Fibroblast of lung (primary cell): Measurements from ENCODE around the gene OPA3. TPM values are rescaled to one million over a fixed set of nuclear protein-coding genes. Genes with fewer than 3 reads are reported as not detected.

Source experiments
- DNase-seq, 2 donors: peaks; one replicate each; pipeline versions ENCODE4 v3.0.0 to v3.0.0-alpha.2; 2010; ENCODE audit warnings: low read depth in 2 of 2
- H2AFZ ChIP-seq: 2 replicates; pipeline ENCODE4 v1.5.1; 2012; ENCODE audit warnings: low read length, control low read depth, inconsistent platforms
- H3K27ac ChIP-seq: 2 replicates; pipeline ENCODE4 v1.5.1; 2011; ENCODE audit warnings: low read length, control low read depth; ENCODE audit not compliant: insufficient read depth
- H3K27me3 ChIP-seq: 2 replicates; pipeline ENCODE4 v1.5.1; 2011; ENCODE audit warnings: mild to moderate bottlenecking, low read length; ENCODE audit not compliant: control insufficient read depth, insufficient read depth
- H3K36me3 ChIP-seq: 2 replicates; pipeline ENCODE4 v1.5.1; 2011; ENCODE audit warnings: low read length; ENCODE audit not compliant: control insufficient read depth, insufficient read depth
- H3K4me1 ChIP-seq: 2 replicates; pipeline ENCODE4 v1.5.1; 2011; ENCODE audit warnings: low read length; ENCODE audit not compliant: control insufficient read depth, insufficient read depth; ENCODE audit errors: extremely low read depth
- H3K4me2 ChIP-seq: 2 replicates; pipeline ENCODE4 v1.5.1; 2011; ENCODE audit warnings: low read length, control low read depth; ENCODE audit not compliant: insufficient read depth; ENCODE audit errors: extremely low read depth
- H3K4me3 ChIP-seq, 4 experiments: fragments of 200-600 bp in 1 of 4; sonication (generic) in 1 of 4; replicated peaks in 1 of 4; 2 replicates each; pipeline ENCODE4 v1.5.1; 2011 to 2016; ENCODE audit warnings: low read length in 4 of 4, low read depth in 3 of 4, mild to moderate bottlenecking in 3 of 4, control low read depth in 2 of 4, inconsistent platforms in 1 of 4, mixed read lengths in 1 of 4; ENCODE audit not compliant: insufficient read depth in 1 of 4; ENCODE audit errors: control extremely low read depth in 1 of 4
- H3K79me2 ChIP-seq: 2 replicates; pipeline ENCODE4 v1.5.1; 2012; ENCODE audit warnings: mild to moderate bottlenecking, low read length, inconsistent platforms; ENCODE audit not compliant: control insufficient read depth, insufficient read depth
- H3K9ac ChIP-seq: 2 replicates; pipeline ENCODE4 v1.5.1; 2011; ENCODE audit warnings: mild to moderate bottlenecking, low read length, control low read depth; ENCODE audit not compliant: insufficient read depth
- H3K9me3 ChIP-seq: 2 replicates; pipeline ENCODE4 v1.5.1; 2012; ENCODE audit warnings: low read depth, low read length; ENCODE audit not compliant: control insufficient read depth, insufficient read depth
- H4K20me1 ChIP-seq: 2 replicates; pipeline ENCODE4 v1.5.1; 2011; ENCODE audit warnings: low read length; ENCODE audit not compliant: control insufficient read depth, insufficient read depth; ENCODE audit errors: extremely low read depth
- CTCF ChIP-seq, 2 donors: IDR thresholded peaks in 1 of 2; conservative IDR thresholded peaks in 1 of 2; 1 replicate in 1 of 2; 2 replicates in 1 of 2; pipeline ENCODE4 v1.5.1; 2011 to 2012; ENCODE audit warnings: low read length in 2 of 2, control low read depth in 1 of 2, inconsistent platforms in 1 of 2, low read depth in 1 of 2, mild to moderate bottlenecking in 1 of 2
- EZH2 ChIP-seq: IDR thresholded peaks from 2 replicates; pipeline ENCODE4 v1.5.1; 2012; ENCODE audit warnings: low read length, control low read depth, mild to moderate bottlenecking; ENCODE audit errors: missing control alignments
- polyA plus RNA-seq, 2 donors: library from polyadenylated mRNA; depleted of rRNA in 1 of 2; stranded (reverse) in 1 of 2; unstranded in 1 of 2; fragments of >200 nt; gene quantifications; 2 replicates each; pipeline ENCODE4 v1.2.1, GENCODE V29; 2011 to 2012; ENCODE audit warnings: missing spikeins in 1 of 2
- total RNA-seq: library from RNA; depleted of rRNA; stranded (reverse); fragments of >200 nt; gene quantifications from 2 replicates; pipeline ENCODE4 v1.2.1, GENCODE V29; 2014

Gene OPA3
- total and polyA plus RNA-seq, 2 donors (not counting 1 experiment from before 2014, with no cell fraction given) = 3.8 to 8.3 TPM

- DNase-seq = no peak
- peaks cover 3% of the 10 kb centered on the region for H3K4me1 ChIP-seq
- no peaks in the 10 kb centered on the region for H3K27me3 ChIP-seq
- H3K4me2 ChIP-seq = no peak overlapping the region
- no peak overlapping the region for H3K4me3 ChIP-seq
- H3K9ac ChIP-seq = no peak overlapping the region
- H2AFZ ChIP-seq = no peak overlapping the region
- H3K9me3 ChIP-seq = no peaks in the 10 kb centered on the region
- no peak for TF ChIP-seq CTCF (conservative IDR thresholded peaks at IDR 0.05 in 1 of 2, IDR thresholded peaks at IDR 0.05 in 1 of 2; ENCODE audit: low read depth in 1 of 2, low read length in 2 of 2)
- TF ChIP-seq EZH2 = no peak
- no peaks in the 10 kb centered on the region for H4K20me1 ChIP-seq
- H3K36me3 ChIP-seq = peaks cover 6% of the 10 kb centered on the region
- H3K79me2 ChIP-seq = no peaks in the 10 kb centered on the region
- H3K27ac ChIP-seq = no peak overlapping the region
These were observed 24.3 kb upstream of the OPA3 start for GRCh38 chr19:45608948-45609347.

- Histone ChIP-seq H3K4me2 (peak overlapping the region; percentile 69), H3K4me1 (peaks cover 3% of the 10 kb centered on the region), H3K4me3 (peak overlapping the region in 2 of 4 experiments; percentile 13 to 46), H3K9me3 (no peaks in the 10 kb centered on the region), H3K9ac (no peak overlapping the region), H3K79me2 (no peaks in the 10 kb centered on the region), H3K27me3 (peaks cover 4% of the 10 kb centered on the region), H3K27ac (no peak overlapping the region), H4K20me1 (no peaks in the 10 kb centered on the region), H2AFZ (peak overlapping the region; percentile 71), H3K36me3 (peaks cover 5% of the 10 kb centered on the region)
- TF ChIP-seq EZH2 (no peak), CTCF (conservative IDR thresholded peaks at IDR 0.05 in 1 of 2, IDR thresholded peaks at IDR 0.05 in 1 of 2; ENCODE audit: low read depth in 1 of 2, low read length in 2 of 2) (peak; percentile 89 to 93)
- DNase-seq = peak; percentile 44 to 71
These were observed 22.7 kb upstream of the OPA3 start for GRCh38 chr19:45607071-45608029.

GRCh38 chr19:45601524-45602374, 17.1 kb upstream of the OPA3 start, which contains the start of gene GPR4:
Gene GPR4, minus strand, starts transcription at chr19:45602212. Its CDS starts 10,346 bp downstream, at chr19:45591866.
- peak within 1 kb of the TSS; percentile 13 for H2AFZ ChIP-seq
- no peak within 1 kb of the TSS for H3K27ac ChIP-seq
- H3K27me3 ChIP-seq = peaks cover 43% of the 10 kb centered on the region
- H3K79me2 ChIP-seq = no peaks in the 10 kb centered on the region
- no peak for DNase-seq
- H3K9ac ChIP-seq = no peak within 1 kb of the TSS
- no peak within 1 kb of the TSS for H3K4me2 ChIP-seq
- no peaks in the 10 kb centered on the region for H4K20me1 ChIP-seq
- H3K4me3 ChIP-seq = peak within 1 kb of the TSS in 1 of 4 experiments; percentile 38
- no peaks in the 10 kb centered on the region for H3K36me3 ChIP-seq
- no peaks in the 10 kb centered on the region for H3K9me3 ChIP-seq
- H3K4me1 ChIP-seq = peaks cover 2% of the 10 kb centered on the region
- no peak for TF ChIP-seq CTCF (conservative IDR thresholded peaks at IDR 0.05 in 1 of 2, IDR thresholded peaks at IDR 0.05 in 1 of 2; ENCODE audit: low read depth in 1 of 2, low read length in 2 of 2)
- TF ChIP-seq EZH2 = peak; percentile 96
